Stimulated activated CD4-positive, alpha-beta T cell treated with anti-CD3 and anti-CD28 coated beads, TNF-alpha, amount 100 ng/mL, for 1 hour (primary cell): Measurements from ENCODE around the gene MT1H.

Experiments
- DNase-seq, 3 donors: peaks; one replicate each; pipeline ENCODE4 v3.0.0-alpha.2; 2020; ENCODE audit warnings: low read depth in 3 of 3, low spot score in 1 of 3

MT1H gene

DNA sequence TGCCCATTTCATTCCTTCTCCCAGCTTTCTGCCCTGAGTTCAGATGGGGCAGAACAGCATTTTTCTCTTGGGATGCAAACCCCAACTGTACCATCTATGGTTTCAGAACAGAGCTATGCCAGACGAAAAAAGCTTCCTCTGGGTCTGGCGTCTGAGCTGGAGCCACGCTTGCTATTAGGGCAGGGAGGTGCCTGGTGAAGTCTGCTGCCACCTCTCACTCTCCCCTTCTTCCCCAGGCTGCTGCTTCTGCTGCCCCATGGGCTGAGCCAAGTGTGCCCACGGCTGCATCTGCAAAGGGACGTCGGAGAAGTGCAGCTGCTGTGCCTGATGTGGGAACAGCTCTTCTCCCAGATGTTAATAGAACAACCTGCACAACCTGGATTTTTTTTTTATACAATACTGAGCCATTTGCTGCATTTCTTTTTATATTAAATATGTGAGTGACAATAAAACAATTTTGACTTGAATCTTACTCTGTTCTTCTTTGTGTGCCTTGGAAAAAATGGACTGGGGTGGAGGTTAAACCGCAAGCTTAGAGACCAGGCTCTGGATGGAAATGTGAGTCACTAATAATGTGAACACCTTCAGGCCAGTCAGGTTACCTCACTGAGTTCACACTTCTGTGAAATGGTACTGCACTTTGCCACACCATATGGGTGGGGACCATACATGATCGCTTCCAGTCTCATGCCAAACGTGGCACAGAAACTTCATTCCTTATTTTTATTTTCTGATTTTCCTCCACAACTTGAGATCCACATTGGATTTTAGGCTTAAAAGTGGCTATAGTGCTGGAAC lies 32.8 kb upstream of the MT1H start:
- DNase-seq, result no peak

DNA sequence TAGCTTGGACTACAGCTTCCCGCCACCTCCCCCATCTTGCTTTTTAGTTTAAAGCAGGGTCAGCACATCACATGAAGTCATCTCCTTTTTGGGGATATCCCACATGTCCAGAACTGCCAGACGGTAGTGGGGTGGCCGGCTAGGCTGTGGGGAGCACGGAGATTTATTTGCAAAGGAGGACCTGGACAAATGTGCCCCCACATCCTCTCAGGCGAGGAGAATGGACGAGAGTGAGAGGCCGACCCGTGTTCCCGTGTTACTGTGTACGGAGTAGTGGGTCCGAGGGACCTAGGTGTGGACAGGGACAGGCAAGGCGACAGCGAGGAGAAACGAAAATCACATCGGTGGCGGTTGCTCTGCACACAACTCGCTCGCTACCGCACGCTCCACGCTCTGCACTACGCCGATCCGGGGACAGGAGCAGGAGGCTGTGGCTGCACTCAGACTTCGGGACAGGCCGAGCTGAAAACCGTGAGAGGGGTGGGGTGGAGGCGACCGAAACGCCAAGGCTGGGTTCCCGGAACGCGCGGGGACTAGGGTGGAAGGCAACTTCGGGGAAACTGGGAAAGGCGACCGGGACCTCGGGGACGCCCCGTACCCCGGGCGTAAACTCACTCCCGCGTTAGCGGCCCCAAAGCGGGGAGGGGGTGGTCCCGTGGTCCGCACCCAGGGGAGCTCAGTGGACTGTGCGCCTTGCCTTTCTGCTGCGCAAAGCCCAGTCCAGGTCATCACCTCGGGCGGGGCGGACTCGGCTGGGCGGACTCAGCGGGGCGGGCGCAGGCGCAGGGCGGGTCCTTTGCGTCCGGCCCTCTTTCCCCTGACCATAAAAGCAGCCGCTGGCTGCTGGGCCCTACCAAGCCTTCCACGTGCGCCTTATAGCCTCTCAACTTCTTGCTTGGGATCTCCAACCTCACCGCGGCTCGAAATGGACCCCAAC lies 31.5 kb upstream of the MT1H start, which contains the start of gene MT1A:
TSS of gene MT1A (plus strand) at position 853 of the 937 bp plus-strand sequence. CDS start at position 926, 73 bp downstream.
- DNase-seq, result no peak

DNA sequence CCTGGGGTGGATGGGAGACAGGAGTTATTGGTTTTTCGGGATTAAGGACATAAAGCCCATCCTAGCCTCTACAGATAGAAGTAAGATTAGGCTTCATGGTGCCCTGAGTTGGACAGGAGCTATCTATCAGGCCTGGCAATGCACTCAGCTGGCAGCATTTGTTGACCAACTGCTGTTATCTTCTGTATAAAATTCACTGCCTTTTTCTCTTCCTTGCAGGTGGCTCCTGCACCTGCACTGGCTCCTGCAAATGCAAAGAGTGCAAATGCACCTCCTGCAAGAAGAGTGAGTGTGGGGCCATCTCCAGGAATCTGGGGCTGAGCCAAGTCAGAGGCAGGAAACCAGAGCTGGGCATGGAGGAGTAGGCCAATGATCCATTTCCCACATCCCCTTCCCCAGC lies 30.6 kb upstream of the MT1H start:
- no peak for DNase-seq

DNA sequence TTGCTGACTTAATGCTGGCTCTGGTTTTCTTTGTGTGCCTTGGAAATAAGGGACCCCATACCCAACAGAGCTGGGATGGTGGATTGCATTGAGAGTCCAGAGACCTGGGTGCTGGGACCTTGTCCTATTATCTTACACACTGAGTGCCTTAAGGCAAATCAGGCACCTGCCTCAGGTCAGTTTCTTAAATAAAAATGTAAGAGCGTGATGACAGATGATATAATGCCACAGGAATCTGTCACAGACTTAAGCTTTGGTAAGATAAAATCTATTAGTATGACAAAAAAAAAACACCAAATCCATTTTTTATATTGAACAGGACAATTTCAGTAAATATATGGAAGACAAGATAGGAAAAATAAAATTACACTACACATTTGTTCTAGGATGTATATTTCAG lies 29.5 kb upstream of the MT1H start:
- DNase-seq, result no peak

DNA sequence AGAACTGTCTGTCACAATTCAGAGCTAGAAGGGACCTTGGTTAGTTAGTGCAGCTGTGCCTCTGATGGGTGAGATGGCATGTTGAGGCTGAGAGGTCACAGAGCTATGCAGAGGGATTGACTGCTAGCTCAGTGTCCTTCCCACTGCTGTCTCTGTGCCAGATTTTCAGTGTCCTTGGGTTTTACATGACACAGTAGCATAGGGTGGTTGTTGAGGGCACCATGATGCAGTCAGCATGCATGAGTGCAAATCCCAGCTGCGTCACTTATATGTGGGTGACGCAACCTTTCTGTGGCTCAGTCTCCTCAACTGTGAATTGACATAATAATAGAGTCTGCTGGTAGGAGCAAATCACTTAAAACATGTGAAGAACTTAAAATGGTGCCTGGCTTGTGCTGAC lies 28.4 kb upstream of the MT1H start:
- DNase-seq, result no peak

DNA sequence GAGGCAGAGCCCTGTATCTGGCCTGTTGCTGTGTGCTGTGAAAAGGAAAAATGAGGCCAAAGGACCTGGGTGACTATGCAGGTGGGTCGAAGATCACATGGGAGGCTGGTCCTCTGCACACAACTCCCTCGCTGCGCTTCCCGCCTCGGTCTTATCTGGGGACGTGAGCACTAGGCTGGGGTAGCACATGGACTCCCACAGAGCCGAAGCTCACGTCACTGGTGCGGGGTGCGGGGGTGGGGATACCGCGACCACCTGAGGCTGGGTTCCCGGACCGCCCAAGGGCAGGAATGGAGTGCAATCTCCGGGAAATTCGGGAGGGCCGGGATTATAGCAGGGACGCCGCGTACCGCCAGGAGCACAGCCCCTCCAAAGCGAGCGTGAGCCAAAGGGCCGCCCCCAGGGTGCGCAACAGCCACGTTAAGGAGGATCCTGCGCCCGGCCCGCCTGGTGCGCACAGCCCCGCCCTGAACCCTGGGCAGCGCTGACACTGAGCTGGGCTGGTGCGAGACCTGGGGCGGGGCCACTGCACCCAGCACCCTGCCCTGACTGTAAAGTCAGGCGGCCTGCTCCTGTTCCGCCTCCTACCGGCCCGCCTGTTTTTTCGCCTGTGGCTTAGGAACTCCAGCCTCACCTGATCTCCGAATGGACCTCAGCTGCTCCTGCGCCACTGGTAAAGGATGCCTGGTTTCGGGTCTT lies 26.4 kb upstream of the MT1H start:
- peak; percentile 21 to 59 (median 44) for DNase-seq

DNA sequence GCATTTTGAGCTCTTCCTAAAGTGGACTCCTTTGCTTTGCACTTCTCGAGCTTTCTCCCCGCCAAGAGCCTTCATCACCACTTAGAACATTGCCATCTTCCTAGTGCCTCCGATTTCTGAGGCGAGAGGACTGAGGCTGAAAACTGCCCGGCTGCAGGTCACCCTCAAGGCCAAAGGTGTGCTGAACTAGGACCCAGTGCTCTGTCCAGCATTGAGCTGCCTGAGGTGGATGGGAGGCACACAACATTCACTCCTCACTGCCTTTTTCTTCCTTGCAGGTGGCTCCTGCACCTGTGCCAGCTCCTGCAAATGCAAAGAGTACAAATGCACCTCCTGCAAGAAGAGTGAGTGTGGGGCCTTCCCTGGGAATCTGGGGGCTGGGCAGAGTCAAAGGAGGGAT lies 25.8 kb upstream of the MT1H start:
- no peak for DNase-seq

DNA sequence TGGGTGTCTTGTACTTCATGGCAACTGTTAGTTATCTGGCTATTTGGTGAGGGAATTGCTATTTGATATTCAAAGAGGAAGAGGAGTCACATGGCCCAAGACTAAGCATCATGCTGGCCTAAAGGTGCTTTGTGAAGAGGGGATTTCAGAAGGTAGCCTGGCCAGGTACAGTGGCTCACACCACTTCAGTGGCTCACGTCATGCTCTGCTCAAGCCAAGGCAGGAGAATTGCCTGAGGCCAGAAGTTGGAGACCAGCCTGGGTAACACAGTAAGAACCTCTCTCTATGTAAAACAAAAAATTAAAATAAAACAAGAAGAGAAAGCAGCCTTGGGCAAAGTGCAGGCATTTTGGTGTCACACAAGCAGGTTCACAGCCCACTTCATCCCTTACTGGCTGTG lies 24.3 kb upstream of the MT1H start:
- DNase-seq, result no peak

DNA sequence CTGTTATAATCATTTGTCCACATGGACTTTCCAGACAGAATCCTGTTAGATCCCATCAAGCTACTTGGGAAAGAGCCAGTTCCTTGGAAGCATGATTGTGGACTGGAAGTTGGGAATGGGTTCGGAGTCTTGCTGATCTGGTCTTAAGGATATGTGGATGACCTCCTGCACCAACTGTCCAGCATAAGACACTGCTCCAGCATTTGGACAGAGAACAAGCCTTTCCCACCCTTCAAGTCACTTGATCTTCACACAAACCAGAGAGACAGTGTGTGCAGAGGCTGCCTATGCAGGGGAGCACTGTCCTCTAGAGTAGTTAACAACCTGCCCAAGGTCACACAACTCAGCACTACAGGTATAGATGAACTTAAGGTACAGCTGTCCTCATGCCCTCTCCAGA lies 23.8 kb upstream of the MT1H start:
- no peak for DNase-seq

DNA sequence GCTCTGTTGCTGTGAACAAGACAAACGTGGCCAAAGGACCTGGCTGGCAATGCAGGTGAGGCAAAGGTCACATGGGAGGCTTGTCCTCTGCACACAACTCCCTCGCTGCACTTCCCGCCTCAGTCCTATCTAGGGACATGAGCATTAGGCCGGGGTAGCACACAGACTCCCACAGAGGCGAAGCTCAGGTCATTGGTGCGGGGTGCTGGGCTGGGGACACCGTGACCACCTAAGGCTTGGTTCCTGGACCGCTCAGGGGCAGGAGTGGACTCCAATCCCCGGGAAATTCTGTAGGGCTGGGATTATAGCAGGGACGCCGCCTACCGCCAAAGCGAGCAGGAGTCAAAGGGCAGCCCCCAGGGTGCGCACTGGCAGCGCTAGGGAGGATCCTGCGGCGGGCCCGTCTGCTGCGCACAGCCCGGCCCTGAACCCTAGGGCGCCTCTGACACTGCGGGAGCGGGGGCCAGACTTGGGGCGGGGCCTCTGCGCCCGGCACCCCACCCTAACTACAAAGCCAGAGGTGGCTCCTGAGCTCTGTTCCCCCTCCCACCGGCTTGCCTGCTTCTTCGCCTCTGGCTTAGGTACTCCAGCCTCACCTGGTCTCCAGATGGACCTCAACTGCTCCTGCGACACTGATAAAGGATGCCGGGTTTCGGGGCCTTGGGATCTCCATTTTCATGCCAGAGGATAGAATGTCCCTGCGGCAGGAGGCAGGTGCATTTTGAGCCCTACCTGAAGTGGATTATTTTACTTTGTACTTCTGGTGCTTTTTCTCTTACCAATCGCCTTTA lies 21.8 kb upstream of the MT1H start:
- no peak for DNase-seq

DNA sequence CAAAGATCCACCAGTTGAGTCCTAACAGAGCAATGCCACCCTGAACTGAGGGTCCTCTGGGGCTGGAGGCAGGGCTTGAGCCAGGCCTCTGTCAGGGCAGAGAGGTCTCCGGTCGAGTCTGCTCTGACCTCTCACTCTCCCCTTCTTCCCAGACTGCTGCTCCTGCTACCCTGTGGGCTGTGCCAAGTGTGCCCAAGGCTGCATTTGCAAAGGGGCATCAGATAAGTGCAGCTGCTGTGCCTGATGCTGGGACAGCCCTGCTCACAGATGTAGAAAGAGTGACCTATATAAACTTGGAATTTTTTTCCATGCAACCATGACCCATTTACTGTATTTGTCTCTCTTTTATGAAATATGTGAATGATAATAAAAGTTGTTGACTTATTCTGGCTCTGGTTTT lies 20.3 kb upstream of the MT1H start:
- DNase-seq, result no peak

DNA sequence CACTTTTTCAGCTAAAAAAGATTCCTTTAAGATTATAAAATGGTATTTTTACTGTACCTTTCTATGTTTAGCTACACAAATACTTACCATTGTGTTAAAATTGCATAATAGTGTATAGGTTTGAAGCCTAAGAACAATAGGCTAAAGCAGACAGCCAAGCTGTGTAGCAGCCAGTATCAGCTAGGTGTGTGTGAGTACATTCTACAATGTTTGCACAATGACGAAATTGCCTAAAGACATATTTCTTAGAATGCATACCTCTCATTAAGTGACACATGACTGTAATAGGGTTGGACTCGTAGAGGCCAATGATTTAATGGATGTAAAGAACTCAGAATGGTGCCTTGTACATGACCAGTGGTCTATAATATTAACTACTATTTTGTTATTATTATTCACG lies 19.8 kb upstream of the MT1H start:
- DNase-seq, result no peak

DNA sequence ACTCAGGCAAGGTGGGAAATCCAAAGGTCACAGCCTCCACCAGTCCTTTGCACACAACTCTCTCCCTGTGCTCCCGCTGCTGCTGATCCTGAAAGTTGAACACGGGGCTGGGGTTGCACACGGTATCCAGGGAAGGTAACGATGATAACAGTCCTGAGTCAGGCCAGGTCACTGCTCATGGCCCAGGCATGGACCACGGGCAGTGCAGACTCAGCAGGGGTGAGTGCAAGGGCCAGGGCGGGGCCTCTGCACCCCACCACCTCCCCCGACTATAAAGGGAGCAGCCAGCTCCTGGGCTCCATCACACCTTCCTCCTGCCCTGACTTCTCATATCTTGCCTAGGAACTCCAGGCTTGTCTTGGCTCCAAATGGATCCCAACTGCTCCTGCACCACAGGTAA lies 18.0 kb upstream of the MT1H start, which contains the start of gene MT1B:
TSS of gene MT1B (plus strand) at position 301 of the 400 bp plus-strand sequence. CDS start at position 369, 68 bp downstream.
- no peak for DNase-seq

DNA sequence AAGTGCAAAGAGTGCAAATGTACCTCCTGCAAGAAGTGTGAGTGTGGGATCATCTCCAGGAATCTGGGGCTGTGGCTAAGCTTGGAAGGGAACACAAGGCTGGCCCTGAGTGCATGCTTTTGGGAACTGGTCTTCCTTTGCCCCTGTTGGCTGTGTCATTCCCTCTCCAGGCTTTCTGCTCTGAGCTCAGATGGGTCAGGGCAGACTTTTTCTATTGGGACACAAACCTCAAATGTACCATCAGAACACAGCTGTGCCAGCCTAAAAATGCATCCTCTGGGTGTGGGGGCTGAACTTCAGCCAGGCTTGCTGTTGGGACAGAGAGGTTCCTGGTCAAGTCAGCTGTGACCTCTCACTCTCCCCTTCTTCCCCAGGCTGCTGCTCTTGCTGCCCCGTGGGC lies 17.0 kb upstream of the MT1H start:
- DNase-seq, result no peak

DNA sequence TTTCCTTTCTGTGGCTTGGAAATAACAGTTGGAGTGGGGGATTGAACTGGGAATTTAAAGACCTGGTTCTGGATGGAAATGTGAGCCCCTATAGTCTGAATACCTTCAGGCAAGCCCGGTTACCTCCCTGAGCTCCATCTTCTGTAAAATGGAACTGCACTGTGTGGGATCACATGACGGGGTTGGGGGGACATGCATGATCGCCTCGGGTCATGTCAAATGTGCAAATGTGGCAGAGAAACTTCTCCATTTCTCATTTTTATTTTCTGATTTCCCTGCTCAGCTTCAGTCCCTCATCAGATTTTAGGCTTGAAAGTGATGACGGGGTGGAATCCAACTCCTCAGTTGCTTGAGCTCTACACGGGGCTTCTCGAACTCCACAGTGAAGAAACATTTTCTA lies 16.4 kb upstream of the MT1H start:
- DNase-seq, result no peak

DNA sequence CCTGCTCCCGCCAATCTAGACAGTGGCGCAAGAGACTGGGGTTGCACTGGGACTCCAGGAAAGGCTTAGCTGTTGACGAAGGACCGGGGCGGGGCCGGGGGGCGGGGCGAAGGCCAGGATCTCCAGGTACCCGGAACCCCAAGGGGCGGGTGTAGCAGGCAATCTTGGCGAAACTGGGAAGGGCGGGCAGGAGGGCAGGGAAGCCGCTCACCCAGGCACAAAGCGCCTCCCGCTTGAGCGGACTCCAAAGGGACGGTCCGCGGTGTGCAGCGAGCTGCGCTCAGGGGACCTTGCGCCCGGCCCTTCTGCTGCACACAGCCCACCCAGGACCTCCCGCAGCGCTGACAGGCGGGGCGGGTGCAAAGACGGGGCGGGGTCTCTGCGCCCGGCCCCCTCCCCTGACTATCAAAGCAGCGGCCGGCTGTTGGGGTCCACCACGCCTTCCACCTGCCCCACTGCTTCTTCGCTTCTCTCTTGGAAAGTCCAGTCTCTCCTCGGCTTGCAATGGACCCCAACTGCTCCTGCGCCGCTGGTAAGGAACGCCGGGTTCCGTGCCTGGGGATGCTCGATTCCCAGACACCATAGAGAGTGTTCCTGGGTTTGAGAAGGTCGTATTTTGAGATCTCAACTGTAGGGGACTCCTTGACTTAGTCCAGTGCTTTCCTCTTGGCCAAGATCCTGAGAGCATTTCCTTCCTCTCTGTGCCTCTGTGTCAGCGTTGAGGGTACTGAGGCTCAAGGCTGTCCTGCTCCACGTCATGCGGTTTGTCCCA lies 11.9 kb upstream of the MT1H start, which contains the start of gene MT1F:
TSS of gene MT1F (plus strand) at position 405 of the 772 bp plus-strand sequence. CDS start at position 505, 100 bp downstream.
- peak; percentile 16 to 67 (median 29) for DNase-seq

DNA sequence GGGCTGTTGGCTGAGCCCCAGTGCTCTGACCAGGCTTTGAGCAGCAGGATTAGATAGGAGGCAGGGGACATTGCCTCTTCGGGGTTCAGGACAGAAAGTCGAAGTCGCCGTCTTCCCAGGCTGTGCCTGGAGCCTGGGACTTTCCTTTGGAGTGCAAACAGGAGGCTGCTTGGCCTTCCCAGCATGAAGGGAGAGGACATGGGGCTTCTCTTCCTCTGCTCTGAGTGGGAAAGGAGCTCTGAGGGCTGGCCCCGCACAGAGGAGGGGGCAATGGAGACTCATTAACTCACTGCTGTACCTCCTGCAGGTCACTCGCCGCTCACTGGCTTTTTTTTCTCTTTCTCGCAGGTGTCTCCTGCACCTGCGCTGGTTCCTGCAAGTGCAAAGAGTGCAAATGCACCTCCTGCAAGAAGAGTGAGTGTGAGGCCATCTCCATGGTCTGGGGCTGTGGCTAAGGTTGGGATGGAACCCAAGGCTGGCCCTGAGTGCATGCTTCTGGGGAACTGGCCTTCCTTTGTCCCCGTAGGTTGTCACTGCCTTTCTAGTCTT lies 11.2 kb upstream of the MT1H start:
- no peak for DNase-seq

DNA sequence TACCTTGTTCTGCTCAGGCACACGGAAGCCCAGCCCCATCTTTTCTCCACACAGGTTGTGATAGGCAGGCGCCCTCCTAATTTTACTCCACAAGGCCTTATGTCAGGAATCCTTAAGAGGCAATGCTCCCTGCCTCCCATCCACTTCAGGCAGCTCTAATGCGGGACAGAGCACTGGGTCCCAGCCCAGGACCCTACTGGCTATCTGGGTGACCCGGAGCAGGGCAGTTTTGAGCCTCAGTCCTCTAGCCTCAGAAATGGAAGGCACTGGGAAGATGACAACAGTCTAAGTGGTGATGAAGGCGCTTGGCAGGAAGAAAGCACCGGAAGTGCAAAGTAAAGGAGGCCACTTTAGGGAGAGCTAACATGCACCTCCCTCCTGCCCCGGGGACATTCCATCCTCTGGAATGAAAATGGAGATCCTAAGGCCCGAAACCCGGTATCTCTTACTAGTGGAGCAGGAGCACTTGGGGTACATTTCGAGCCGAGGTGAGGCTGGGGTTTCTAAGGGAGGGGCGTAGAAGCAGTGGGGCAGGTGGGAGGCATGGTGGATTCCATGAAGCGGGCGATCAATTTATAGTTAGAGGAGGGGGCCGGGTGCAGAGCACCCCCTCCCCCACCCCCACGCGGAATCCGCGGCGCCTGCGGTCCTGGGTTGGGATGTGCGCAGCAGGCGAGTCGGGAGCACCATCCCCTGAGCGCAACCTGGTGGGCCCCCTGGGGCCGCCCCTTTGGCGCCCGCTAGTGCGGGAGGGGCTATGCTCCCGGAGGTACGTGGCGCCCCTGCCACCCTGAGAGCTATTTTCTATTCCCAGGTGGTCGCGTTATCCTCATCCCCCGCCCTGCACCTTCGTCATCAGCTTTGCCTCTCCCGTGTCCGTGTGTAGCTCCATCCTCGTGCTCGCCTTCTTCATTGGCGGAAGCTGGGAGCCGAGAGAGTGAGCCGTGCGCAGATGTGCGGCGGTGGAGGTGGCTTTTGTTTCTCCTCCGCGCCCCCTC lies 7.0 kb upstream of the MT1H start:
- DNase-seq, result no peak
